Measurements from ENCODE around the gene SLIT3.

Gene SLIT3

GRCh38 chr5:169298193-169298592 lies 2.7 kb downstream of the SLIT3 start:
- DNase-seq = no peak

- DNase-seq = no peak
These were observed 4.4 kb downstream of the SLIT3 start for GRCh38 chr5:169296419-169297143.

DNA sequence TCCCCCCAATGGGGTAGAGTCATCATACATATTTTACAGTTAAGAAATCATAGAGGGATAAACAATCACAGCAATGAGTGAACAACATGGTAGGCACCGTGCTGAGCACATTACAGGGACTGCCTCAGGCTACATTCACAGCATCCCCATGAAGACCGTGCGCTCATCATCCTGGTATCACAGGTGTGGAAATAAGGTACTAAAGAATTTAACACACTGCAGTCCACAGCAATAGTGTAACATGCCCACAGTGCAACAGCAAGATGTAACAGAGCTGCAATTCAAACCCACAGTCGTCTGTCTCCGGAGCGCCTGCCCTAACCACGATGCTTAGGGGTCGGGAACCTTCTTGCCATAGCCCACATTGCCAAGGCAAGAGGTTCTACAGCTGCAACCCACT lies 5.6 kb downstream of the SLIT3 start:
- DNase-seq = no peak

DNA sequence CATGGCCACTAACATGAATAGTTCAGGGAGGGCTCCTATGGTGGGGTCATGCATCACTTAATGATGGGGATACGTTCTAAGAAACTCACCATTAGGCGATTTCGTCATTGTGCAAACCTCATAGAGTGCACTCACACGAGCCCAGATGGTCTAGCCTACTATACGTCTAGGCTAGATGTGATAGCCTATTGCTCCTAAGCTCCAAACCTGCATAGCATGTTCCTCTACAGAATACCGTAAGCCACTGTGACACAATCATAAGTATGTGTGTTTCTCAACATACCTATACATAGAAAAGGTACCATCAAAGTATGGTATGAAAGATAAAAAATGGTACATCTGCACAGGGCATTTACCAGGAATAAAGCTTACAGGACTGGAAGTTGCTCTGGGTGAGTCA lies 6.3 kb downstream of the SLIT3 start:
- no peak for DNase-seq

- no peak for DNase-seq
These were observed 9.1 kb downstream of the SLIT3 start for GRCh38 chr5:169291877-169292276.

DNA sequence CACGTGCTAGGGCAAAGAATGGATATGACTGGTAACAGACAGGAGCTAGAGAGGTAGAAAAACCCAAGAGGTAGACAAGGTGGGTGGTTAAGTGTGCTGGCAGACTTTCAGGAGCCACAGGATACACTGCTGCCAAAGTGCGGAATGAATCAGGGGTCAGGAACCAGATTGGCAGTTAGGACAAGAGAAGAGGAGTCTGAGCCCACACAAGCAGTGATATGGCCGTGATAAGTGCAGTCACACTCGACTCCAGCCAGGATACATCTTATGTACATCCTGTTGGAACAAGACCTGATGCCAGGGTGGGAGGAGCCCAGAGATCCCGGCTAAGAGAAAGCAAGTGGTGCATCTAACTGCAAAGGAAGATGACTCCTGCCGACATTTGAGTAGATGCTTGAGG lies 10.0 kb downstream of the SLIT3 start:
- DNase-seq = no peak

GRCh38 chr5:169289520-169289919 lies 11.4 kb downstream of the SLIT3 start:
- no peak for DNase-seq

DNA sequence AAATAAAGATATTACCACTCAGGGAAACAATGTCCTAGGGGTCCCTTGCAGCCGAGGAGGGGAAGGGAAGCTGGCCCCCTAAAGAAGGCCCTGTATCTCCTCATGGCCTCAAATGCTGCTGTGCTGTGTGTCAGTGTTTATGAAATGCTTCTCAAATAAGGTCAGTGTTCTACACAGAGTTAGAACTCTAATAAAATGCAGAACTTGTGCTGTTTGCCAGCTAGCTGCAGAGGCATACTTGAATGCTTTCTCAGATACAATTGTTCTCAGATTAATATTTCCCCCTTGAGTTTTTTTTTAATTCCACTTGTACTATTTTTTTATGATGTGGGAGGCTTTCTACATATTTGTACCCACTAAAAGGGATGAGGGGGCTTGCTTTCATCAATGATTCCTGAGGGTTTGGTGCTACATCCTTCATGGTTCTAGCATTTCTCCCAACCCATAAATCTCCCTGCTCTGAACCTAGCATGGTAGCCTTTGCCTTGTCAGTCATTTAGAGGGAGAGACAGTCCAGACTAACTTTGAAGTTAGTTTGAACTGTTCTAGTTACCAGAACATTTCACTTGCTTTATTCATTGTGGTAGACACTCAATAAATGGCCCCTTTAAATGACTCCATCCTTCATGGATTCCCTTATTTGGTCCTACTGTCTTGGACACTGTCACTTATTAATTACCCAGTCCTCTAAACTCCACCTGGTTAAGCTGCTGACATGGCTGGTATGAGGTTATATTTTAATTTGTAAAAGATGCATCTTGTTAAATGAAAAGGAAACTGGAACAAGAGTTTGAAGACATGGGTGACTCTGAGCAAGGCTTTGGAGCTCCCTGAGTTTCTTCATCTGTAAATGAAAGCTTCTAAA lies 12.6 kb downstream of the SLIT3 start:
- DNase-seq = no peak

DNA sequence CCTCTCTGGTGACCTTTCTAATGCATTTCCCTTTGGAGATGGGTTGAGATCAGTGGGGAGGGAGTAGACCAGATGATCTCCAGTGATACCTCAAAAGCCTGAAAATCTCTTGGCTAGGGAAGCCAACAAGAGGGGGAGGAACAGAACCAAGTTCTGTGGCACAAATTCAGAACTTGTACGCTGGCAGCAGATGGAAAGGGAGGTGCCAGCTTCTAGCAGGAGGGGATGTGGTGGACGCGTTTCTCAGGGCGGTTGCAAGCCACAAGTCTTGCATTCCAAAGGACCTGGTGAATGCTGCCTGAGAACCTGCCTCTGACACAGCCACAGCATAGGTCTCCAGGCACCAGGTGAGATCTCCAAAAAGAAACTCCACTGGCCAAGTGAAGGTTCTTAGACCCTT lies 13.4 kb downstream of the SLIT3 start:
- no peak for DNase-seq

DNA sequence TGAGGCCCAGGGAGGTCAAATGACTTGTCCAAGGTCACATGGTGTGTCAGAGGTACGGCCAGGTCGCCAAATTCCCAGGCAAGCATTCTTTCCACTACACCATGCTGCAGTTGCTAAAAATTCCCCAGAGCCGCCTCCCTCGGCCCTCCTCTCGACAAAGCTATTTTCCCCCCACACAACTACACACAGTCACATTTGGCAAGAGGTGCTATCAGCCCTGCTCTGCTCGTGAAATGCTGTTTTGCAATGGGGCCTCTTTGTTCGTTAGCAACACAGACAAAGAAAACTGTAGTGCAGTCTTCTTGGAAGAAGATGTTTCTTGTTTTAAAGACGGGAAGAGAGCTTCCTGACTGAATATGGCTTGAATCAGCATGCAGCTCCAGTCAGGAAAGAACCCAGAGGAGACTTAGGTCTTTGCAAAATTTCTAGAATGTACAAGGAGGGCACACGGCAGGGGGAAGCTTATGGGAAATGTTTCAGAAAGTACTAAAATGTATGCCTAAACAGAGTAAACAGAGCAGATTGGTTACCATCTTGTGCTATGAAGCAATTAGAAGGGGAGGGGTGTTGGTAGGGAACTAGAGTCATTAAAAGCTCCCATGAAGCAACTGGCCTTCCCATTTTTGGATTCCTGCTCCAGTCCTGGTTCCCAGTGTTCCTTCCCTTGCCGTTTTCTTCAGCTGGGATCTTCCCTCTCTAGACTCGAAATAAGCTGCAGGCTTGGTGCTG lies 14.2 kb downstream of the SLIT3 start:
- no peak for DNase-seq

DNA sequence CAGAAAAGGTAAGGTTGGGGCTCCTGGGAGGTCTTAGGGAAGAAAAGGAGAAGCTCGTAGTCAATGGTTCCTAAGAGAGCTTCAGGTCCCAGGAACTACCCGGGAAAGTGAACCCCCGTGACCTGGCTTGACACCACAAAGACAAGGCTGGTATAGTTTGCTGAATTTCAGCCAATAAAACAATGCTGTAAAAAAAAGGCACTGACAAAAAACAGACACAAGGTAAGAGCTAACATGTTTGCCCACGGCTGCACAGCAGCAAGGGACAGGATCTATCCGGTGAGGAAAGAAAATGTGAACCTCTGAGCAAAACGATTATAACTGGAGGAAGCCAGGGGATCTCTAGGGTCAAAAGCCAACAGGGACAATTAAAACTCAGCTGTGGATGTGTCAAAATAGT lies 17.1 kb downstream of the SLIT3 start:
- DNase-seq = no peak

DNA sequence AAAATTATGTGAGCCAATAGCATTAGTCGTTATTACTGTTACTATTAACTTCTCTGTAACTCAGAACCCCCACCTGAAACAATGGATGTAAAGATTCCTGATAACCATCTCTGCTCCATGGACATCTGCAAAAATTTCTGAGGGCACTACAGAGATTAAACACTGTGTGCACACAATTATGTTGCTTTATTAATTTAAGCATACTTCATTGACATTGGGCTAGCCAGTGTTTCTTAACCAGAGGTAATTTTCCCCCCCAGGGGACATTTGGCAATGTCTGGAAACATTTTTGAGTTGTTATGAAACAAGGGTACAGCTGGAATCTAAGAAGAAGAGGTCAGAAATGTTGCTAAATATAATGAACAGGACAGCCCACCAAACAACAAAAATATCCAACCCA lies 19.3 kb downstream of the SLIT3 start:
- DNase-seq = no peak

DNA sequence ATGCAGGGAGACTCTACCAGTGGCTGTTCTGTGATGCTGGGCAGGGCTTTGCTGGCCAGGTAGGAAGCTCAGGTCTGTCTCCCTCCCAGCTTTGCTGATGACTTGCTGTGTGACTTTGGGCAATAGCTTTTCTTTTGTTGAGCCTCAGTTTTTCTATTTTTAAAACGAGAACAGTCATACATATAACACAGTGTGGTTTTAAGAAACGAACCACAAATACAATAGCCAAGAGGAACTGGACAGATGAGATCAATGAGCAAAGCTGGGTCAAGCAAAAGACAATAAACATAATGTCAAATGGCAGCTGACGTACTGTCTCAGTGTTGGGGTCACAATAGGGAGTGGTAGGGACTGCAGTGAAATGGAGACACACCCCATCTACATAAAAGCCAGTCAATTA lies 20.2 kb downstream of the SLIT3 start:
- no peak for DNase-seq

DNA sequence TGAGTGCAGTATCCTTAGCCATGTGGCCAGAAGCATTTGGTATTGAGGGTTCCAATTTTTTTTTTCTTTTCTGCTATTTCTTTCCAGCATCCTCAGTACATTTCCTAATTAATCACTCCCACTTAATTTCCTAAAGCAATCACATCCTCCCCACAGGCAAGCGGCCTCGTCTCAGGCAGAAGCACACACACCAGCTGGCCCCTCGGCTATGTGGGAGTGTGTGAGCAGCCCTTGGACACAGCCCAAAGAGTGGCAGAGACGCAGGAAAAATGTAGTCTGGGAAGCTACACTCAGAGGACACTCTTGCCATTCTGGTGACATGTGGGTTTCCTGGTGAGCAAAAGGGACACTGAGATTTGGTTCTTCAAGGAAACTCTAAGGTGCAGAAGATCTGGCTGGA lies 20.7 kb downstream of the SLIT3 start:
- DNase-seq = no peak

- DNase-seq = no peak
These were observed 21.8 kb downstream of the SLIT3 start for GRCh38 chr5:169279125-169279524.

GRCh38 chr5:169273881-169274280 lies 27.1 kb downstream of the SLIT3 start:
- DNase-seq = no peak

GRCh38 chr5:169273451-169273850 lies 27.5 kb downstream of the SLIT3 start:
- DNase-seq = no peak

GRCh38 chr5:169272731-169273427 lies 28.1 kb downstream of the SLIT3 start:
- DNase-seq = no peak

GRCh38 chr5:169272111-169272510 lies 28.8 kb downstream of the SLIT3 start:
- no peak for DNase-seq

- no peak for DNase-seq
These were observed 30.1 kb downstream of the SLIT3 start for GRCh38 chr5:169270827-169271226.

DNA sequence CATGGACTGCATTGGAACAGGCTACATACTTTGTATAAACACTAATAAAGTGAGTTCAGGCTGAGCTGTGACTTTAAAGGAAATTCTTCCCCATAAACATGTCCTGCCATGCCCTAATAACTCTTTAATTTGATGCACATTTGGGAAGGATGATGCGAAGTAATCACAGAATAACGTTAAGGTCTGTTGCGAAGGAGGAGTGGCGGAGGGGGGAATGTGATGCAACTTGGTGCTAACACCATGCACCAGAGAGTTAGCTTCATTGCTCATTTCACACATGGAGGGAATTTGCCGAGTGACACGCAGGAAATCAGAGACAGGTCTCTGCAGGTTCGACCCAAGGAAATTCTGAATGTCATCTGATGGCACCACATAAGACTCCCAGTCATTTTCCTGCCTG lies 32.9 kb downstream of the SLIT3 start:
- DNase-seq = no peak

DNA sequence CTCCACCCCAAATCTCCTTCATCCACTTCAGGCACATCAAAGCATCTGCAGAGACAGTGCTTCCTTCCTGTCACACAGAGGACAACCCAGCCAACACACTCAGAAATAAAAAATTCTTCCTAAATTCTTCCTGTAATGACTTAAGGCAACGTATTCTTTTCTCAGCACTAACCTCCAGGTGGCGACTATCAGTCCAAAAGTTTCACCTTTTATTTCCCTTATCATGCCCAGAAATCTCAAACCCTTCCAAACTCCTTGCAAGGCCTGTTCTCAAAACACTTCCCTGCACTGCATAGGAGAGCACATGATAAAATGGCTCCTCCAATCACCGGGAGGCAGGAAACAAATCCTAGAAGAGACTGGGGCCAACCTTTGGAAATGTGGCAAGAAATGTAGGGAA lies 35.1 kb downstream of the SLIT3 start:
- DNase-seq = no peak

DNA sequence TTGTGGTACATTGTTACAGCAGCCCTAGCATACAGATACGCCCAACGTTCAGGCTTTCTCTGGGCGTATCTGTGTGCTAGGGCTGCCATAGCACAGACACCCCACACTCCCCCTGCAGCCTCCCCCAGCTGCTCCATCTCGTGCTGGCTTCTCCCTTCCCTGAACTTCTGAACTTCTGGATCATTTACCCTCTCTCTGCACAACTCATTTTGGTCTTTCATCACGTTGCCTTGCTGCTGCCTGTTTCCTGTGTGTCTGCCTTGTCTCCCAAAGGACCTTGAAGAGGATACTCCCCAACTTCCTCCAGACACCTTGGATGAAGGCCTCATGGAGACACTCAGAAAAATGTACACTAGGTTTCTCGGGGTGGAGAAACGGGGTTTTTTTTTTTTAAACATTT lies 37.3 kb downstream of the SLIT3 start:
- no peak for DNase-seq
